Fibroblast of lung (primary cell): Measurements from ENCODE around the gene MINDY4B.

Experiments
- EZH2 ChIP-seq: IDR thresholded peaks from 2 replicates; pipeline ENCODE4 v1.5.1; 2012; ENCODE audit warnings: low read length, control low read depth, mild to moderate bottlenecking; ENCODE audit errors: missing control alignments
- TF ChIP-seq, protein P1 (sequence below), 2 donors: IDR thresholded peaks in 1 of 2; conservative IDR thresholded peaks in 1 of 2; 1 replicate in 1 of 2; 2 replicates in 1 of 2; pipeline ENCODE4 v1.5.1; 2011 to 2012; ENCODE audit warnings: low read length in 2 of 2, control low read depth in 1 of 2, inconsistent platforms in 1 of 2, low read depth in 1 of 2, mild to moderate bottlenecking in 1 of 2

- TF ChIP-seq, protein P1, sequence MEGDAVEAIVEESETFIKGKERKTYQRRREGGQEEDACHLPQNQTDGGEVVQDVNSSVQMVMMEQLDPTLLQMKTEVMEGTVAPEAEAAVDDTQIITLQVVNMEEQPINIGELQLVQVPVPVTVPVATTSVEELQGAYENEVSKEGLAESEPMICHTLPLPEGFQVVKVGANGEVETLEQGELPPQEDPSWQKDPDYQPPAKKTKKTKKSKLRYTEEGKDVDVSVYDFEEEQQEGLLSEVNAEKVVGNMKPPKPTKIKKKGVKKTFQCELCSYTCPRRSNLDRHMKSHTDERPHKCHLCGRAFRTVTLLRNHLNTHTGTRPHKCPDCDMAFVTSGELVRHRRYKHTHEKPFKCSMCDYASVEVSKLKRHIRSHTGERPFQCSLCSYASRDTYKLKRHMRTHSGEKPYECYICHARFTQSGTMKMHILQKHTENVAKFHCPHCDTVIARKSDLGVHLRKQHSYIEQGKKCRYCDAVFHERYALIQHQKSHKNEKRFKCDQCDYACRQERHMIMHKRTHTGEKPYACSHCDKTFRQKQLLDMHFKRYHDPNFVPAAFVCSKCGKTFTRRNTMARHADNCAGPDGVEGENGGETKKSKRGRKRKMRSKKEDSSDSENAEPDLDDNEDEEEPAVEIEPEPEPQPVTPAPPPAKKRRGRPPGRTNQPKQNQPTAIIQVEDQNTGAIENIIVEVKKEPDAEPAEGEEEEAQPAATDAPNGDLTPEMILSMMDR (conservative IDR thresholded peaks at IDR 0.05 in 1 of 2, IDR thresholded peaks at IDR 0.05 in 1 of 2; ENCODE audit: low read depth in 1 of 2, low read length in 2 of 2) = no peak
- no peak for TF ChIP-seq EZH2
These were observed at the start of gene MINDY4B for GRCh38 chr3:150905339-150905738.
